B cell (primary cell): ENCODE data around the gene AREG. TPM values are rescaled to one million over a fixed set of nuclear protein-coding genes. Genes with fewer than 3 reads are reported as not detected.

Source experiments
- ATAC-seq: fragments of 200-7000 bp; cut with Tn5 transposase; one replicate; pipeline ENCODE4 v1.10.0; 2021; ENCODE audit warnings: low read depth, mild to moderate bottlenecking, moderate number of reproducible peaks, moderate library complexity
- CTCF ChIA-PET: fragments of 350-600 bp; sonication (Branson Sonifier 250); formaldehyde crosslinking; loops from one replicate; lab custom pipeline; 2021; ENCODE audit warnings: antibody characterized with exemption, inconsistent platforms; lab: Charles Lee
- POLR2A ChIA-PET: fragments of 350-600 bp; sonication (Branson Sonifier 250); formaldehyde crosslinking; loops from one replicate; lab custom pipeline; 2021; ENCODE audit warnings: antibody characterized with exemption; lab: Charles Lee
- DNase-seq: peaks from one replicate; pipeline ENCODE4 v3.0.0; 2013
- H2AFZ ChIP-seq: 2 replicates; pipeline ENCODE4 v1.6.1; 2012; ENCODE audit warnings: mild to moderate bottlenecking, low read depth, low read length; ENCODE audit not compliant: insufficient read depth, poor library complexity, severe bottlenecking
- H3K27ac ChIP-seq, 2 donors: 1 replicate in 1 of 2; 2 replicates in 1 of 2; pipeline ENCODE4 v1.5.1; 2012 to 2013; ENCODE audit warnings: low read length in 2 of 2, mild to moderate bottlenecking in 2 of 2, moderate library complexity in 1 of 2
- H3K27me3 ChIP-seq, 4 experiments: fragments of 200-600 bp in 1 of 4; sonication (generic) in 1 of 4; replicated peaks in 1 of 4; 1 replicate in 2 of 4; 2 replicates in 2 of 4; pipeline versions ENCODE4 v1.6.1 to v1.7.0; 2013 to 2016; ENCODE audit warnings: low read length in 3 of 4, mild to moderate bottlenecking in 2 of 4, mixed read lengths in 1 of 4, moderate library complexity in 1 of 4; ENCODE audit not compliant: insufficient read depth in 4 of 4, control insufficient read depth in 3 of 4; ENCODE audit errors: control extremely low read depth in 1 of 4
- H3K36me3 ChIP-seq, 2 experiments: replicated peaks in 1 of 2; 1 replicate in 1 of 2; 2 replicates in 1 of 2; pipeline versions ENCODE4 v1.6.1 to v1.7.1; 2013; ENCODE audit warnings: low read length in 1 of 2; ENCODE audit not compliant: insufficient read depth in 2 of 2, control insufficient read depth in 1 of 2; ENCODE audit errors: control extremely low read depth in 1 of 2, extremely low read depth in 1 of 2
- H3K4me1 ChIP-seq, 2 donors: fragments of 200-600 bp in 1 of 2; sonication (generic) in 1 of 2; 1 replicate in 1 of 2; 2 replicates in 1 of 2; pipeline versions ENCODE4 v1.5.1 to v1.6.1; 2013 to 2017; ENCODE audit warnings: low read length in 2 of 2; ENCODE audit not compliant: control insufficient read depth in 2 of 2, insufficient read depth in 2 of 2
- H3K4me2 ChIP-seq: replicated peaks from 2 replicates; pipeline ENCODE3; 2012; ENCODE audit warnings: mild to moderate bottlenecking, low read depth, low read length; ENCODE audit not compliant: poor library complexity, severe bottlenecking
- H3K4me3 ChIP-seq, 5 experiments: fragments of 200-600 bp in 1 of 5; sonication (generic) in 1 of 5; 1 replicate in 3 of 5; 2 replicates in 2 of 5; pipeline versions ENCODE4 v1.5.1 to v1.7.0; 2011 to 2016; ENCODE audit warnings: low read length in 4 of 5, mild to moderate bottlenecking in 4 of 5, low read depth in 2 of 5, control low read depth in 1 of 5, moderate library complexity in 1 of 5; ENCODE audit not compliant: insufficient read depth in 1 of 5; ENCODE audit errors: control extremely low read depth in 1 of 5, extremely low read depth in 1 of 5
- H3K79me2 ChIP-seq: fragments of 200-600 bp; sonication (generic); one replicate; pipeline ENCODE4 v1.6.0; 2016; ENCODE audit warnings: low read length; ENCODE audit not compliant: control insufficient read depth, insufficient read depth
- H3K9ac ChIP-seq: fragments of 200-600 bp; sonication (generic); 2 replicates; pipeline ENCODE4 v1.6.1; 2017; ENCODE audit warnings: mild to moderate bottlenecking, low read length, moderate library complexity
- H3K9me3 ChIP-seq, 3 donors: one replicate each; pipeline versions ENCODE4 v1.6.1 to v1.7.1; 2013; ENCODE audit warnings: low read length in 2 of 3; ENCODE audit not compliant: control insufficient read depth in 2 of 3, insufficient read depth in 1 of 3; ENCODE audit errors: control extremely low read depth in 1 of 3
- H4K20me1 ChIP-seq: 2 replicates; pipeline ENCODE4 v1.6.0; 2012; ENCODE audit warnings: mild to moderate bottlenecking, low read length; ENCODE audit not compliant: insufficient read depth, control insufficient read depth, poor library complexity, severe bottlenecking
- H3K27ac Mint-ChIP-seq: one replicate; pipeline ENCODE4 v1.8.0; 2021; ENCODE audit warnings: mixed read lengths
- H3K27me3 Mint-ChIP-seq: one replicate; pipeline ENCODE4 v1.8.0; 2021; ENCODE audit warnings: mixed read lengths
- H3K4me1 Mint-ChIP-seq: one replicate; pipeline ENCODE4 v1.8.0; 2021; ENCODE audit warnings: mixed read lengths
- H3K4me3 Mint-ChIP-seq: one replicate; pipeline ENCODE4 v1.8.0; 2021; ENCODE audit warnings: mixed read lengths
- H3K9me3 Mint-ChIP-seq: one replicate; pipeline ENCODE4 v1.8.0; 2022; ENCODE audit warnings: mixed read lengths; ENCODE audit not compliant: insufficient read depth
- EZH2 ChIP-seq: IDR thresholded peaks from 2 replicates; pipeline ENCODE4 v1.6.1; 2012; ENCODE audit warnings: borderline replicate concordance, low read depth, mild to moderate bottlenecking, moderate library complexity, low read length; ENCODE audit not compliant: insufficient read depth, poor library complexity, severe bottlenecking
- WGBS: methylation state at CpG from one replicate; pipeline ENCODE4 v1.1.5; 2013; ENCODE audit warnings: missing lambda C conversion rate; ENCODE audit not compliant: insufficient coverage; 5-methylcytosine and 5-hydroxymethylcytosine counted together
- intact Hi-C: fragments of 100-400 bp; cut with micrococcal nuclease; formaldehyde crosslinking; loops from one replicate; pipeline ENCODE4 v1.10.0; 2022
- polyA plus RNA-seq: library from polyadenylated mRNA; depleted of rRNA; stranded (reverse); fragments of >200 nt; gene quantifications from 2 replicates; pipeline ENCODE4 v1.2.3, GENCODE V29; 2012
- total RNA-seq, 2 donors: library from RNA; stranded (reverse); fragments of 120-200 nt in 1 of 2; gene quantifications; 1 replicate in 1 of 2; 2 replicates in 1 of 2; pipeline versions ENCODE4 v1.2.3 to v1.2.4, GENCODE V29; 2013 to 2022
- TF ChIP-seq, protein P1 (sequence below): fragments of 200-600 bp; IDR thresholded peaks from one replicate; pipeline ENCODE4 v1.8.0; 2022; ENCODE audit warnings: antibody characterized with exemption, mild to moderate bottlenecking

AREG gene
- total and polyA plus RNA-seq, 2 donors (not counting 1 experiment from before 2014, with no cell fraction given) = 4.6 to 47.1 TPM

DNA sequence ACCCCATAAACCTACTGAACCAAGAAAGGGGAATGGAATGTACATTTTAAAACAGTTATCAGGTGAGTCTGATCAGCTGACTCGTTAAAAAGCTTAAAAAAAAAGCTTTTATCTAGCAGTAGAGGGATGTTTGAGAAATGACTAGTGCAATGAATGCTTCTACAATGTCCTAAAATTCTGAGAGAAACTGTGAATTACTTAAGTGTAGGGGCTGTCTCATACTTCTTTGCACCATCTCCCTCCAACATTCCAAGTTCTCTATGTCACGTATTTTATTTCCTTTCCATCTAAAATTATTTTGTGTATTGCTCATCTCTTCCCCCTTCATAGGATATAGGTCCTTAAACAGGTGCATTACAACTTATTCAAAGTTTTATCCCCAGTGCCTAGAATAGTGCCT, 11.9 kb upstream of the AREG start:
- no peak for TF ChIP-seq EZH2
- TF ChIP-seq, protein P1, sequence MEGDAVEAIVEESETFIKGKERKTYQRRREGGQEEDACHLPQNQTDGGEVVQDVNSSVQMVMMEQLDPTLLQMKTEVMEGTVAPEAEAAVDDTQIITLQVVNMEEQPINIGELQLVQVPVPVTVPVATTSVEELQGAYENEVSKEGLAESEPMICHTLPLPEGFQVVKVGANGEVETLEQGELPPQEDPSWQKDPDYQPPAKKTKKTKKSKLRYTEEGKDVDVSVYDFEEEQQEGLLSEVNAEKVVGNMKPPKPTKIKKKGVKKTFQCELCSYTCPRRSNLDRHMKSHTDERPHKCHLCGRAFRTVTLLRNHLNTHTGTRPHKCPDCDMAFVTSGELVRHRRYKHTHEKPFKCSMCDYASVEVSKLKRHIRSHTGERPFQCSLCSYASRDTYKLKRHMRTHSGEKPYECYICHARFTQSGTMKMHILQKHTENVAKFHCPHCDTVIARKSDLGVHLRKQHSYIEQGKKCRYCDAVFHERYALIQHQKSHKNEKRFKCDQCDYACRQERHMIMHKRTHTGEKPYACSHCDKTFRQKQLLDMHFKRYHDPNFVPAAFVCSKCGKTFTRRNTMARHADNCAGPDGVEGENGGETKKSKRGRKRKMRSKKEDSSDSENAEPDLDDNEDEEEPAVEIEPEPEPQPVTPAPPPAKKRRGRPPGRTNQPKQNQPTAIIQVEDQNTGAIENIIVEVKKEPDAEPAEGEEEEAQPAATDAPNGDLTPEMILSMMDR = no peak
- Histone ChIP-seq H3K4me3 (no peak overlapping the region), H3K4me1 (no peaks in the 10 kb centered on the region), H3K9ac (no peak overlapping the region), H2AFZ (no peak overlapping the region), H4K20me1 (no peaks in the 10 kb centered on the region), H3K79me2 (no peaks in the 10 kb centered on the region), H3K4me2 (no peak overlapping the region), H3K36me3 (no peaks in the 10 kb centered on the region), H3K9me3 (no peaks in the 10 kb centered on the region), H3K27ac (no peak overlapping the region), H3K27me3 (peaks cover 0 to 2% (median 0%) of the 10 kb centered on the region in 4 experiments)
- POLR2A ChIA-PET = no interaction called here
- no CpG with 5 or more reads among the region's 2 CpGs for WGBS
- CTCF ChIA-PET = no interaction called here
- no peak overlapping the region for H3K4me3 Mint-ChIP-seq
- H3K27me3 Mint-ChIP-seq = peaks cover 15% of the 10 kb centered on the region
- DNase-seq (no peak), ATAC-seq (no peak)
- intact Hi-C loops = no loop called here
- H3K9me3 Mint-ChIP-seq = no peaks in the 10 kb centered on the region
- H3K27ac Mint-ChIP-seq = no peak overlapping the region
- H3K4me1 Mint-ChIP-seq = no peaks in the 10 kb centered on the region

GRCh38 chr4:74433541-74434172, 11.3 kb upstream of the AREG start:
- POLR2A ChIA-PET = no interaction called here

More at GRCh38 chr4:74433541-74434172, 11.3 kb upstream of the AREG start:
- Histone ChIP-seq H3K4me3 (no peak overlapping the region), H3K9ac (no peak overlapping the region), H3K4me1 (no peaks in the 10 kb centered on the region), H3K27ac (no peak overlapping the region), H3K79me2 (no peaks in the 10 kb centered on the region), H2AFZ (no peak overlapping the region), H3K36me3 (no peaks in the 10 kb centered on the region), H4K20me1 (no peaks in the 10 kb centered on the region), H3K27me3 (peaks cover 0 to 2% (median 0%) of the 10 kb centered on the region in 4 experiments), H3K9me3 (no peaks in the 10 kb centered on the region), H3K4me2 (no peak overlapping the region)
- CTCF ChIA-PET = no interaction called here
- ATAC-seq (no peak), DNase-seq (no peak)
- peaks cover 15% of the 10 kb centered on the region for H3K27me3 Mint-ChIP-seq
- TF ChIP-seq, protein P1 = no peak
- no peak for TF ChIP-seq EZH2
- no peak overlapping the region for H3K4me3 Mint-ChIP-seq
- H3K9me3 Mint-ChIP-seq = no peaks in the 10 kb centered on the region
- 88% methylated on average over 3 of the region's 7 CpGs for WGBS
- H3K4me1 Mint-ChIP-seq = no peaks in the 10 kb centered on the region
- H3K27ac Mint-ChIP-seq = no peak overlapping the region
- intact Hi-C loops = no loop called here
